HCT116 (cell line): ENCODE measurements around the gene FGB. TPM values are rescaled to one million over a fixed set of nuclear protein-coding genes. Genes with fewer than 3 reads are reported as not detected.

Source experiments
- ATAC-seq: fragments of 200-7000 bp; cut with Tn5 transposase; 2 replicates; pipeline ENCODE4 v1.9.1; 2020; ENCODE audit warnings: mild to moderate bottlenecking, moderate library complexity
- BruUV-seq: library from RNA; stranded (reverse); fragments of 400-500 nt; replicated peaks from 2 replicates; lab custom pipeline; 2021; lab: Mats Ljungman, UMichigan
- CTCF ChIA-PET: fragments of 300-600 bp; sonication (Branson Sonifier 250); formaldehyde crosslinking; loops from one replicate; lab custom pipeline; 2021; ENCODE audit warnings: antibody characterized with exemption; lab: Charles Lee
- POLR2A ChIA-PET: fragments of 300-600, 350-600 bp; sonication (Branson Sonifier 250); formaldehyde crosslinking; loops from one replicate; lab custom pipeline; 2021; ENCODE audit warnings: antibody characterized with exemption; lab: Charles Lee
- RAD21 ChIA-PET, 2 experiments: fragments of 300-600 bp; sonication (Branson Sonifier 250); formaldehyde crosslinking; loops; one replicate each; lab custom pipeline; 2023; ENCODE audit warnings: low total read pairs in 2 of 2; ENCODE audit not compliant: uncharacterized antibody in 2 of 2, unreplicated experiment in 2 of 2, low non-redundant PET in 1 of 2; lab: Charles Lee
- DNase-seq: peaks from one replicate; pipeline ENCODE4 v3.0.0-alpha.2; 2010; ENCODE audit warnings: low read depth, low spot score
- H2AFZ ChIP-seq: fragments of 200-600 bp; shearing (Covaris generic), sonication (generic); 2 replicates; pipeline ENCODE4 v1.6.1; 2017; ENCODE audit warnings: low read depth, mixed run types, mixed read lengths, antibody characterized with exemption, low read length; ENCODE audit not compliant: poor library complexity, severe bottlenecking
- H3K27ac ChIP-seq: 2 replicates; pipeline ENCODE4 v1.5.1; 2012; ENCODE audit warnings: low read depth, low read length
- H3K27me3 ChIP-seq: fragments of 200-600 bp; sonication (generic); 2 replicates; pipeline ENCODE4 v1.6.1; 2016; ENCODE audit warnings: mixed run types, low read length, mixed read lengths; ENCODE audit not compliant: insufficient read depth
- H3K36me3 ChIP-seq, 2 experiments: fragments of 200-500 bp in 1 of 2; fragments of 200-600 bp in 1 of 2; sonication (Bioruptor generic) in 1 of 2; sonication (generic) in 1 of 2; 2 replicates each; pipeline versions ENCODE4 v1.5.1 to v1.6.1; 2014 to 2016; ENCODE audit warnings: low read length in 2 of 2, inconsistent platforms in 1 of 2, mixed read lengths in 1 of 2, mixed run types in 1 of 2; ENCODE audit not compliant: insufficient read depth in 2 of 2, control insufficient read depth in 1 of 2
- H3K4me1 ChIP-seq, 2 experiments: fragments of 200-600 bp in 1 of 2; sonication (generic) in 1 of 2; 2 replicates each; pipeline versions ENCODE4 v1.5.1 to v1.6.1; 2012 to 2017; ENCODE audit warnings: low read length in 2 of 2, inconsistent platforms in 1 of 2, mild to moderate bottlenecking in 1 of 2, mixed read lengths in 1 of 2, mixed run types in 1 of 2, moderate library complexity in 1 of 2; ENCODE audit not compliant: insufficient read depth in 2 of 2, control insufficient read depth in 1 of 2
- H3K4me2 ChIP-seq: fragments of 200-600 bp; sonication (generic); 2 replicates; pipeline ENCODE4 v1.6.1; 2017; ENCODE audit warnings: mixed run types, low read length, mixed read lengths
- H3K4me3 ChIP-seq, 2 experiments: fragments of 200-600 bp in 1 of 2; sonication (generic) in 1 of 2; replicated peaks in 1 of 2; 2 replicates each; pipeline ENCODE4 v1.5.1; 2011 to 2016; ENCODE audit warnings: low read length in 2 of 2, control low read depth in 1 of 2, low read depth in 1 of 2, mild to moderate bottlenecking in 1 of 2, mixed read lengths in 1 of 2, mixed run types in 1 of 2
- H3K79me2 ChIP-seq: fragments of 200-600 bp; sonication (generic); 2 replicates; pipeline ENCODE4 v1.6.1; 2017; ENCODE audit warnings: mild to moderate bottlenecking, mixed run types, low read length, moderate library complexity, mixed read lengths; ENCODE audit not compliant: insufficient read depth
- H3K9ac ChIP-seq: fragments of 200-600 bp; sonication (generic); 2 replicates; pipeline ENCODE4 v1.6.1; 2016; ENCODE audit warnings: low read length, mixed read lengths
- H3K9me2 ChIP-seq: fragments of 200-600 bp; sonication (generic), shearing (Covaris generic); 2 replicates; pipeline ENCODE4 v1.6.1; 2017; ENCODE audit warnings: mixed run types, mild to moderate bottlenecking, moderate library complexity; ENCODE audit not compliant: insufficient read depth
- H3K9me3 ChIP-seq, 2 experiments: fragments of 200-500 bp in 1 of 2; fragments of 200-600 bp in 1 of 2; sonication (Bioruptor generic) in 1 of 2; sonication (generic) in 1 of 2; 2 replicates each; pipeline ENCODE4 v1.6.1; 2014 to 2017; ENCODE audit warnings: low read length in 2 of 2, mixed read lengths in 2 of 2, inconsistent platforms in 1 of 2, low read depth in 1 of 2, mild to moderate bottlenecking in 1 of 2, mixed run types in 1 of 2, moderate library complexity in 1 of 2; ENCODE audit not compliant: control insufficient read depth in 1 of 2, insufficient read depth in 1 of 2
- H4K20me1 ChIP-seq: fragments of 200-600 bp; sonication (generic), shearing (Covaris generic); 2 replicates; pipeline ENCODE4 v1.6.1; 2017; ENCODE audit warnings: mixed run types, mild to moderate bottlenecking, moderate library complexity; ENCODE audit not compliant: insufficient read depth
- ATF3 ChIP-seq: IDR thresholded peaks from 2 replicates; pipeline ENCODE4 v1.6.1; 2012
- ELF1 ChIP-seq: IDR thresholded peaks from 2 replicates; pipeline ENCODE4 v1.6.1; 2012; ENCODE audit warnings: low read depth, borderline replicate concordance
- EZH2 ChIP-seq: fragments of 200-600 bp; sonication (generic); IDR thresholded peaks from 2 replicates; pipeline ENCODE4 v1.6.1; 2017; ENCODE audit warnings: antibody characterized with exemption, mixed run types
- FOSL1 ChIP-seq: IDR thresholded peaks from 2 replicates; pipeline ENCODE4 v1.6.1; 2012; ENCODE audit warnings: low read depth
- MAX ChIP-seq: IDR thresholded peaks from 2 replicates; pipeline ENCODE4 v1.6.1; 2012
- REST ChIP-seq: IDR thresholded peaks from 2 replicates; pipeline ENCODE4 v1.6.1; 2012; ENCODE audit warnings: low read depth
- SIN3A ChIP-seq: IDR thresholded peaks from 2 replicates; pipeline ENCODE4 v1.6.1; 2012; ENCODE audit warnings: low read depth
- SP1 ChIP-seq: IDR thresholded peaks from 2 replicates; pipeline ENCODE4 v1.6.1; 2012; ENCODE audit warnings: low read depth
- TCF7L2 ChIP-seq: IDR thresholded peaks from 2 replicates; pipeline ENCODE4 v1.7.0; 2011; ENCODE audit warnings: borderline replicate concordance, inconsistent platforms; ENCODE audit not compliant: insufficient read depth, insufficient read length; ENCODE audit errors: extremely low read depth
- ZNF274 ChIP-seq: fragments of 200-500 bp; sonication (Bioruptor generic); IDR thresholded peaks from 2 replicates; pipeline ENCODE4 v1.6.1; 2014; ENCODE audit warnings: mild to moderate bottlenecking, low read depth, low read length, inconsistent platforms
- intact Hi-C: fragments of 100-400 bp; cut with micrococcal nuclease; formaldehyde crosslinking; loops from 2 replicates; pipeline ENCODE4 v1.10.0; 2022
- total RNA-seq: library from RNA; stranded (reverse); gene quantifications from one replicate; pipeline ENCODE4 v1.2.1, GENCODE V29; 2021; ENCODE audit not compliant: unreplicated experiment
- TF ChIP-seq, protein P1 (sequence below), 3 experiments: fragments of 200-600 bp in 1 of 3; sonication (generic) in 1 of 3; IDR thresholded peaks in 2 of 3; conservative IDR thresholded peaks in 1 of 3; 2 replicates each; pipeline ENCODE4 v1.5.1; 2012 to 2017; ENCODE audit warnings: low read depth in 2 of 3, low read length in 2 of 3, antibody characterized with exemption in 1 of 3, borderline replicate concordance in 1 of 3, control low read depth in 1 of 3, mild to moderate bottlenecking in 1 of 3, mixed read lengths in 1 of 3, mixed run types in 1 of 3, moderate library complexity in 1 of 3; ENCODE audit not compliant: insufficient read depth in 1 of 3

The FGB gene
- total RNA-seq, 1 experiment from 2014 or later: 2.0 TPM

GRCh38 chr4:154542271-154542879 is 20.4 kb upstream of the FGB start (continued):
- no peak for TF ChIP-seq REST
- TF ChIP-seq ZNF274: no peak
- no peak for TF ChIP-seq FOSL1
- no peak for TF ChIP-seq ATF3
- no peak for TF ChIP-seq SIN3A
- no peak for TF ChIP-seq ELF1
- TF ChIP-seq SP1: no peak
- TF ChIP-seq EZH2: no peak
- TF ChIP-seq MAX: no peak
- no peak for TF ChIP-seq TCF7L2
- TF ChIP-seq, all 23 proteins: peak for 0

DNA sequence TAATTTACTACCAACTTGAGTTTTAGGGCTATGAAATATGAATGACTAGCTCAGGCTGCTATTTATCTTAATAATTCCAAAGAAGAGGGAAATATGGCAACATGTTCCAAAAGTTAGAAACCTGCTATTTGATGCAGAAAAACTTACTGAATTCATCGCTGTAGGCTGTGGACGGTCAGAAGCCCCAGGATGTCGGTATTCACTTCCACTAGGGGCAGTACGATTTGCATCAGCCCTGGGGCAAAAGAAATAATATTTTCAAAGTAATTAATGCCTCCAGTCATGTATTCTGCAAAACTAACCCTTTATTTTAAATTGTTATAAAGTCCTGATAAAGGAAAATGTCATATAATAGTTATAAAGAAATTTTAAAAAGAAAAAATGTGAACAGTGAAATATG is 17.1 kb upstream of the FGB start:
- Histone ChIP-seq H3K9me2 (no peaks in the 10 kb centered on the region), H3K9me3 (no peaks in the 10 kb centered on the region), H3K27ac (no peak overlapping the region), H4K20me1 (no peaks in the 10 kb centered on the region), H3K79me2 (peaks cover 45% of the 10 kb centered on the region), H3K9ac (no peak overlapping the region), H3K27me3 (no peaks in the 10 kb centered on the region), H3K4me3 (no peak overlapping the region)
- intact Hi-C loops: no loop called here
- no peak for ATAC-seq
- no TSS peak for BruUV-seq
- ChIA-PET POLR2A (no interaction called here), RAD21 (no interaction called here)
- TF ChIP-seq, protein P1, sequence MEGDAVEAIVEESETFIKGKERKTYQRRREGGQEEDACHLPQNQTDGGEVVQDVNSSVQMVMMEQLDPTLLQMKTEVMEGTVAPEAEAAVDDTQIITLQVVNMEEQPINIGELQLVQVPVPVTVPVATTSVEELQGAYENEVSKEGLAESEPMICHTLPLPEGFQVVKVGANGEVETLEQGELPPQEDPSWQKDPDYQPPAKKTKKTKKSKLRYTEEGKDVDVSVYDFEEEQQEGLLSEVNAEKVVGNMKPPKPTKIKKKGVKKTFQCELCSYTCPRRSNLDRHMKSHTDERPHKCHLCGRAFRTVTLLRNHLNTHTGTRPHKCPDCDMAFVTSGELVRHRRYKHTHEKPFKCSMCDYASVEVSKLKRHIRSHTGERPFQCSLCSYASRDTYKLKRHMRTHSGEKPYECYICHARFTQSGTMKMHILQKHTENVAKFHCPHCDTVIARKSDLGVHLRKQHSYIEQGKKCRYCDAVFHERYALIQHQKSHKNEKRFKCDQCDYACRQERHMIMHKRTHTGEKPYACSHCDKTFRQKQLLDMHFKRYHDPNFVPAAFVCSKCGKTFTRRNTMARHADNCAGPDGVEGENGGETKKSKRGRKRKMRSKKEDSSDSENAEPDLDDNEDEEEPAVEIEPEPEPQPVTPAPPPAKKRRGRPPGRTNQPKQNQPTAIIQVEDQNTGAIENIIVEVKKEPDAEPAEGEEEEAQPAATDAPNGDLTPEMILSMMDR (IDR thresholded peaks at IDR 0.05 in 2 of 3, conservative IDR thresholded peaks at IDR 0.05 in 1 of 3; ENCODE audit: borderline replicate concordance in 1 of 3, insufficient read depth in 1 of 3, low read depth in 2 of 3, low read length in 2 of 3): peak in 2 of 3 experiments; percentile 29 to 46; a peak in 3 of 6 replicates
- TF ChIP-seq REST: no peak
- TF ChIP-seq, all 23 proteins: peak for 1
- H3K4me2 ChIP-seq: no peak overlapping the region
- H2AFZ ChIP-seq: no peak overlapping the region
- CTCF ChIA-PET: no interaction called here
- H3K4me1 ChIP-seq: peaks cover 2 to 12% of the 10 kb centered on the region in 2 experiments; a peak in 3 of 4 replicates
- peaks cover 56 to 57% of the 10 kb centered on the region in 2 experiments for H3K36me3 ChIP-seq
- DNase-seq: no peak
